ENCODE results near the gene PRKD1.

The PRKD1 gene

GRCh38 chr14:29749829-29750228 lies 177.8 kb downstream of the PRKD1 start:
- Histone ChIP-seq H3F3A (ENCODE audit: insufficient read depth, low read length) (no peaks in the 10 kb centered on the region), H3K27me3 (ENCODE audit: insufficient read depth, low read length) (no peaks in the 10 kb centered on the region), H3K4me2 (ENCODE audit: low read length) (no peak overlapping the region), H3K79me2 (ENCODE audit: insufficient read depth, low read length) (no peaks in the 10 kb centered on the region), H4K20me1 (ENCODE audit: insufficient read depth, low read length) (no peaks in the 10 kb centered on the region), H3K36me3 (ENCODE audit: insufficient read depth, low read length) (no peaks in the 10 kb centered on the region), H2AFZ (ENCODE audit: low read length) (no peak overlapping the region), H3K9me2 (ENCODE audit: low read depth, low read length) (no peaks in the 10 kb centered on the region), H3K4me3 (ENCODE audit: low read depth, low read length, poor library complexity, severe bottlenecking) (no peak overlapping the region), H3K4me1 (ENCODE audit: insufficient read depth, low read length, severe bottlenecking) (no peaks in the 10 kb centered on the region), H3K9me3 (ENCODE audit: low read length) (no peaks in the 10 kb centered on the region), H3K9ac (ENCODE audit: low read length) (no peak overlapping the region), H3K27ac (ENCODE audit: low read depth, low read length, poor library complexity, severe bottlenecking) (no peak overlapping the region)
- TF ChIP-seq CTCF (IDR thresholded peaks at IDR 0.05; ENCODE audit: low read length) (no peak), EZH2 (IDR thresholded peaks at IDR 0.05; ENCODE audit: borderline replicate concordance, low read length) (no peak)

GRCh38 chr14:29749327-29749726 lies 178.3 kb downstream of the PRKD1 start:
- Histone ChIP-seq H3K4me3 (ENCODE audit: low read depth, low read length, poor library complexity, severe bottlenecking) (no peak overlapping the region), H3K4me1 (ENCODE audit: insufficient read depth, low read length, severe bottlenecking) (no peaks in the 10 kb centered on the region), H3K27ac (ENCODE audit: low read depth, low read length, poor library complexity, severe bottlenecking) (no peak overlapping the region), H3K9me3 (ENCODE audit: low read length) (no peaks in the 10 kb centered on the region), H3K9ac (ENCODE audit: low read length) (no peak overlapping the region), H3K36me3 (ENCODE audit: insufficient read depth, low read length) (no peaks in the 10 kb centered on the region), H3K4me2 (ENCODE audit: low read length) (no peak overlapping the region), H4K20me1 (ENCODE audit: insufficient read depth, low read length) (no peaks in the 10 kb centered on the region), H3K79me2 (ENCODE audit: insufficient read depth, low read length) (no peaks in the 10 kb centered on the region), H3K9me2 (ENCODE audit: low read depth, low read length) (no peaks in the 10 kb centered on the region), H3F3A (ENCODE audit: insufficient read depth, low read length) (no peaks in the 10 kb centered on the region), H2AFZ (ENCODE audit: low read length) (no peak overlapping the region), H3K27me3 (ENCODE audit: insufficient read depth, low read length) (no peaks in the 10 kb centered on the region)
- TF ChIP-seq EZH2 (IDR thresholded peaks at IDR 0.05; ENCODE audit: borderline replicate concordance, low read length) (no peak), CTCF (IDR thresholded peaks at IDR 0.05; ENCODE audit: low read length) (no peak)

- Histone ChIP-seq H2AFZ (ENCODE audit: low read length) (no peak overlapping the region), H3K9me3 (ENCODE audit: low read length) (no peaks in the 10 kb centered on the region), H3F3A (ENCODE audit: insufficient read depth, low read length) (no peaks in the 10 kb centered on the region), H4K20me1 (ENCODE audit: insufficient read depth, low read length) (no peaks in the 10 kb centered on the region), H3K79me2 (ENCODE audit: insufficient read depth, low read length) (no peaks in the 10 kb centered on the region), H3K4me2 (ENCODE audit: low read length) (no peak overlapping the region), H3K36me3 (ENCODE audit: insufficient read depth, low read length) (no peaks in the 10 kb centered on the region), H3K27ac (ENCODE audit: low read depth, low read length, poor library complexity, severe bottlenecking) (no peak overlapping the region), H3K9ac (ENCODE audit: low read length) (no peak overlapping the region), H3K4me3 (ENCODE audit: low read depth, low read length, poor library complexity, severe bottlenecking) (no peak overlapping the region), H3K27me3 (ENCODE audit: insufficient read depth, low read length) (no peaks in the 10 kb centered on the region), H3K4me1 (ENCODE audit: insufficient read depth, low read length, severe bottlenecking) (no peaks in the 10 kb centered on the region), H3K9me2 (ENCODE audit: low read depth, low read length) (no peaks in the 10 kb centered on the region)
- TF ChIP-seq CTCF (IDR thresholded peaks at IDR 0.05; ENCODE audit: low read length) = no peak
- no peak for TF ChIP-seq EZH2 (IDR thresholded peaks at IDR 0.05; ENCODE audit: borderline replicate concordance, low read length)
Observed at GRCh38 chr14:29745863-29746262, 181.8 kb downstream of the PRKD1 start.
